Inflammatory macrophage treated with lipopolysaccharide for 4 hours (primary cell): Measurements from ENCODE around the gene PRSS21.
A peak's percentile ranks its signal among the peaks of the same experiment; 100 is the strongest.

Experiments used
- DNase-seq: peaks from one replicate; pipeline ENCODE4 v3.0.0-alpha.2; 2020

The PRSS21 gene

DNA sequence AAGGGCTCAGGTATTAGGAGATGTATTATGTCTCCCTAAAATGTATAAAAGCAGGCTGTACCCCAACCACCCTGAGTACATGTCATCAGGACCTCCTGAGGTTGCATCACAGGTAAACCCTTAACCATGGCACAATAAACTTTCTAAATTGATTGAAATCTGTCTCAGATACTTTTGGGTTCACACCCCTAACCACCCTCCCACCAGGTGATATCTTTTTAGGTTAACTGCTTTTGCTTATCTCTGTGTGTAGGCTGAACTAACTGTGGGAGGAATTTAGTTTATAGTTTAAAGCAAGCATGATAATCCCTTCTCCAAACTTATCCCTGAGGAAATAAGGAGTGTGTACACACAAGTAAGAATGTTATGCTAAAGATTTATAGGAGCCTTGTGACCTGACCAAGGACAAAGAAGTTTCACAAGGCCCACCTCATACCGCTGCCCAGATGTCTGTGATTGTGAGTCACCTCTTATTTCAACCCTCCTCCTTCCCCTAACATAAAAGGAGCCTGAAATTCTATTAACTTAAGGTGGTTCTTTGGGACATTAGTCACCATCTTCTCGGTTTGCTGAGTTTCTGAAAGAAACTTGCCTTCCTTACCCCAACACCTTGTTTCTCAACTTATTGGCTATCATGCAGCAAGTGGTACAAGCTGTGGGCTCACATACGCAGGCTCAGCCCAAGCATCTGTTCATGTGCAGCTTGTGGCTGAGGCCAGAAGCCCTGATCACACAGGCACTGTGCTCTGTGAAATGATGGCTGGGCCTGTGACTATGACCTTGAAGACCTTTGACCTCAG, 29.7 kb downstream of the PRSS21 start:
- peak; percentile 45 for DNase-seq

- DNase-seq: peak; percentile 53
These were observed 32.1 kb downstream of the PRSS21 start for GRCh38 chr16:2848933-2849725.

GRCh38 chr16:2852003-2852730, 35.1 kb downstream of the PRSS21 start:
- no peak for DNase-seq

- no peak for DNase-seq
These were observed 35.9 kb downstream of the PRSS21 start for GRCh38 chr16:2852731-2853507.

DNA sequence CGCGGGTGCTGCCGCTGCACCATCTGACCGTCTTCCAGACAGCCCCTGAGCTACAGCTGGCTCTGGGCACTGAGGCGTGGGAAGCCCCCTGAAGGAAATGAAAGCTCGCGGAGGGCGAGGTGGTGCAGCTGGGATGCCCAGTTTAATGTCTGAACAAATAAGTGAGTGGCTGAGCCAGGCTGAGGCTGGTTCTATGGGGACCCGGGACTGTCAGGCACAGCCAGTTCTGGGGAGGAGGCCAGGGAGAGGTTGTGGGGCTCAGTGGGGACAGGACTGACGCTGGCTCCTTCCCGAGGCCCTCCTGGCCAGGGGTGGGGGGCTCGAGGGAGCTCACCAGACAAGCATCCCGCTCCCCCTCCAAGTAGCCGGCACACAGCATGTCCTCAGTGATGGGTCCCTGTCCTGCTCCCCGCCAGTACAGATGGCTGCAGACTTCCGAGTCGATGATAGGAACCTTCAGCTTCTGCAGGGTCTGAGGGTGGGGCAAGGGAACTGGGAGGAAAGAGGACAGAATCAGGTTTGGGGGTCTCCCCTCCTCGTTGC, 36.6 kb downstream of the PRSS21 start:
- no peak for DNase-seq

GRCh38 chr16:2854700-2855309, 37.8 kb downstream of the PRSS21 start:
- DNase-seq: peak; percentile 38

DNA sequence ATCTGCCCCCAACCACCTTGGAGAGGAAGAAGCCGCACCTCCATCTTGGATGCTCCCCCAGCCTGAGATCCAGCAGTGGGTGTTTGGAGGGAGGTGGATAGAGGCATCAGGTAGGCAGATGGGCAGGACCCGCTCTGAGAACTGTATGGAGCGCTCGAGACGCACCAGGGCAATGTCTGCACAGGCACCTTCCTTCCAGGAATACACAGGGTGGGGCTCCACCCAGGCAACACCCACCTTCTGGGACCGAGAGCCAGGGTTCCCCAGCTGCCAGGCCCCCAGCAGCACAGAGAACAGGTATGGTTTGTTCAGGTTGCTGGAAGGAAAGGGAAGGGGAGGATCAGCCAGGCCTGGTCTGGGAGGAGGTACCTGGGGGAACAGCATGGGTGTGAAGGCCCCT, 38.5 kb downstream of the PRSS21 start:
- no peak for DNase-seq

DNA sequence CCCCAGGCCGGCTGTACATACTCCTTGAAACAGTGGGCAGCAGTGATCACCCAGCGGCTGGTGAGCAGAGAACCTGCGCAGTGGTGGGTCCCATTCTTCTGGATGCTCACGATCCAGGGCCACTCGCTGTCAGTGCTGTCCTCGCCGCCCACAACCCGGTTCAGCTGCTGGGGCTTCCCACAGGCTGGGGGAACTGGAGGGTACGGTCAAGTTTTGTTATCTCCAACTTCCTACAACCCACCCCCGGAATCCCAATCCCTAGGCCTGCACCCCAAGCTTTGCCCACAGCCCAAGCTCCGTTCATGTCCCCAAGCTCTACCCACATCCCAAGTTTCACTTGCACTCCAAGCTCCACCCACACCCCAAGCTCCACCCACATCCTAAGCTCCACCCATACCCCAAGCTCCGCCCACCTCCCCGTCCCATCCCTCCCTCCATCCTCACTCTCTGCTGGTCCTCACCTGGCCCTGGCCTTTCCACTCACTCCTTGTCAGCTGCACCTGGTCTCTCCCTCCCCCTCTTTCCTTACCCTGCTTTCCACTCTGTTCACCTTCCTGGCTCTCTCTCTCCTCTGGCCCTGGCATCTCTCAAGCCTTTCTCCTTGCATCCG, 39.1 kb downstream of the PRSS21 start:
- DNase-seq: peak; percentile 53

DNA sequence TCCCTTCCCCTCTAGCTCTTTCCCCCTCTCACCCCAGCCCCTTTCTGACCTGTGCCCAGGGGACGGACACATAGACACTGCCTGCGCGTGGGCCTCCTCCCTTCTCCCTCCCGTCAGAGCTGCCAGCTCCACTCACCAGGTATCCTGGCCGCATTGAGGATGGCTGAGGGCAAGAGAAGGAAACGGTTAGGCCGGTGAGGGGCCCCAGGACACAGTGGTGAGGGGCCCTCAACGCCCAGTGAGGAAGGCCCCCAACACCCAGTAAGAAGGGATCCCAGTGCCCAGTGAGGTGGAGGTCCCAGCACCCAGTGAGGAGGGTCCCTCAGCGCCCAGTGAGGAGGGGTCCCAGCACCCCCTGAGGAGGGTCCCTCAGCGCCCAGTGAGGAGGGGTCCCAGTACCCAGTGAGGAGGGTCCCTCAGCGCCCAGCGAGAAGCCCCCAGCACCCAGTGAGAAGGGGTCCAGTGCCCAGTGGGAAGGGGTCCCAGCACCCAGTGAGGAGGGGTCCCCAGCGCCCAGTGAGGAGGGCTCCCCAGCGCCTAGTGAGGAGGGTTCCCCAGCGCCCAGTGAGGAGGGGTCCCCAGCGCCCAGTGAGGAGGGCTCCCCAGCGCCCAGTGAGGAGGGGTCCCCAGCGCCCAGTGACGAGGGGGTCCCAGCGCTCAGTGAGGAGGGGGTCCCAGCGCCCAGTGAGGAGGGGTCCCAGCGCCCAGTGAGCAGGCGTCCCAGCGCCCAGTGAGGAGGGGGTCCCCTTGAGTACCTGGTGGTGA, 39.8 kb downstream of the PRSS21 start:
- no peak for DNase-seq

DNA sequence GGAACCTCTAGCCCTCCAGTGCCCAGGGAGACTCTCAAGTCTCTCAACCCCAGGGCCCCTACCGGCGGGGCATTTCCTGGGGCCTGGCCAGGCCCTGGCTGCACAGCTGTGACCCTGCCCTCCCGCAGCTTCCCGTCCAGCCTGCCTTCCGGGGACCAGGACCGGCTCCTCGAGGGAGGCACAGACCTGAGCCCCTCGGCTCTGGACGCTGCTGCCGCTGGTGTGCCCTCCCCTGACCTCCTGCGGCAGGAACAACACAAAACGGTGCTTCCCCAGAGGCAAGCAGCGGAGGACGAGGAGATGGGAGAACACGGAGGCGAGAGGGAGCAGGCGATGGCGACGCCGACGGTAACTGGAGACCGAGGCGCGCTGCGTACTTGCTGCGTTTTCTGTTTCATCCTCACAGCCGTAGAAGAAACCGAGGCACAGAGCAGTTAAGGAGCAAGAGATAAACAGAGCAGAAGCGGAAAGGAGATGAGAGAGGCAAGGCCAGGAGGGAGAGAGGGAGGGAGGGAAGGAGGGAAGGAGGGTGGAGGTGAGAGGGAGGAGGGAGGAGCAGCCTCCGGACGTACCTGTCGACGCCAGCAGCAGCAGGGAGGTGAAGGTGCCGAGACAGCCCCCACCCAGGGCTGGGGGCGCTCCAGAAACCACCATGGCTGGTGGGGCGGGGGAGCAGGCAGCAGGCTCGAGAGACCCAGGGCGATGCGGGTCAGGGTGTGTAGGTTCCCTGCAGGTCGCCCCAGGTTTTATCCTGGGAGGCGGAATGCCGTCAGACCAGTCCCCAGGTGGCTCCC, 40.6 kb downstream of the PRSS21 start, which contains the start of gene PRSS22:
Gene PRSS22 (minus strand): TSS at position 720 of the 794 bp plus-strand sequence. CDS start 66 bp downstream, at position 654.
- no peak for DNase-seq

DNA sequence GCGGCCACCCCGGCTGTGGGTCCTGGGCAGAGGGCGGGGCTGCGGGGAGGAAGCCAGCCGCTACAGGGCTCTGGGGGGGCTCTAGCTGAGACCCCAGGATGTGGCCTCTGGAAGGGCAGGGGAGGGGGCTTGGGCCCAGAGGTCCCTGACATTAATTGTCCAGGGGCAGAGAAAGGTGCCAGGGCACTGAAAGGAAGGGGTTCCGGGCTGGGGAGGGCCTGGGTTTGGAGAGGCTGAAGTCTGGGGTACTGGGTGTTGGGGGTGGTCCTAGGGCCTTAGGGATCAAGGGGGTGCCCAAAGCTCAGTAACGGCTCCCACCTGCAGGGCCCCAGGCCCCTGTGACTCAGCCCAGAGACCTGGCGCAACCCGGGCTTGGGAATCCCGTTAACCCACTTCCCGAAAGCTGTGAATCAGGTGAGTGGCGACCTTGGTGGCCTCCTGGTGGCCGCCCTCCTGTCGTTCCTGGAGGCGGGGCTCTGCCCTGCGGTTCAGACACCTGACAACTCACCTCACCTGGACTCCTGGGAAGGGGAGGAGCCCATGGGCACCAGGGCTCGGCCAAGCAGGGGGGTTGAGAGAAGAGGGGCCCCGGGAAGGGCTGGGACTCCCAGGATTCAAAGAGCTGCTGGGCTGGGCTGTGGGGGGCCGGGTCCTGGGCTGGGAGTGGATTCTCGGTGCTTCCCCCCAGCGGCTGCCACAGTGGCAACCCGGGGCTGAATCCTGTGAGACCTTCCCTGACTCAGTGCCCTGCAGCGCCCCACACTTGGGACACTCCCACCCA, 41.4 kb downstream of the PRSS21 start:
- DNase-seq: no peak

DNA sequence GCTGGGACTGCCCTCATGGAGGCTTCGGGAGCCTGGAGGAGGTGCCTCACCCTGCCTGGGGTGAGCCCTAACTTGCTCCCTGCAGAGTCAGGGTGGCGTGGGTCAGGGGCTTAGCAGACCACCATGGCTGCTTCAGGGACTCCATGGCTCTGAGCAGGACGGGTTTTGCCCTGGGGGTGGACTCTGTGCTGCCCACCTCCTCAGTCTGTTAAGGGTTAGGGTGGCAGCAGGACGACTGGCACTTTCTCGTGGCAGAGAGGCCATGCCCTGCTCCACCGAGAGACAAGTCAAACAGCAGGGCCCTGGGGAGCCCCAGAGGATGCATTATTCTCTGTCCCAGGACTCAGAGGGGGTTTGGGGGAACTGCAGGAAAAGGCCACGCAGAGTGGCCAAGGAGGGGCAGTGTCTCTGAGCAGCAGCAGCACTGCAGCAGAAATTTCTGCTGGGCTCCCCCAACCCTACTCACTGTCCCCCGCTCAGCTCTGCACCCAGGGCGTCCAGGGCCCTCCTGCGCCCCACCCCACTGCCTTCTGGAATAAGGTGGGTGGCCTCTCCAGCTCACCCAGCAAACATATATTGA, 42.7 kb downstream of the PRSS21 start:
- no peak for DNase-seq

GRCh38 chr16:2860826-2861567, 44.0 kb downstream of the PRSS21 start:
- peak; percentile 56 for DNase-seq

- peak; percentile 22 for DNase-seq
These were observed 48.6 kb downstream of the PRSS21 start for GRCh38 chr16:2865651-2866050.

DNA sequence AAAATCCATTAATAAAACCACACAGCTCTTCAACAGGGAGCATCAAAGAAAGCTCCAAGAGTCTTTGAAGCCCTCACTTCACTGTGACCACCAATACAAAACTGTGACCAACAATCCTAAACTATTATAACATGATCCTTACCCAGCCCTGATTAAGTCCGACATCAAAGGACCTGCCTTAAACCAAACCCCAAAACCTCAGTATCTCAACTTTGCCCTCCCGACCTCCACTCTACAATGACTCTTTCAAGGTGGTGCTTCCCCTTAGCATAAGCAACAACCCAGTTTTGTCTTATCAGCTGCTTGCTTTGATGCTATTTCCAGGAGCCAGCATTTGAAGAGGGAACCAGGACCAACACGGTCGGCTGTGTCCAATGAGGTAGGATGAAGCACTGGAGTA, 49.4 kb downstream of the PRSS21 start:
- no peak for DNase-seq

DNA sequence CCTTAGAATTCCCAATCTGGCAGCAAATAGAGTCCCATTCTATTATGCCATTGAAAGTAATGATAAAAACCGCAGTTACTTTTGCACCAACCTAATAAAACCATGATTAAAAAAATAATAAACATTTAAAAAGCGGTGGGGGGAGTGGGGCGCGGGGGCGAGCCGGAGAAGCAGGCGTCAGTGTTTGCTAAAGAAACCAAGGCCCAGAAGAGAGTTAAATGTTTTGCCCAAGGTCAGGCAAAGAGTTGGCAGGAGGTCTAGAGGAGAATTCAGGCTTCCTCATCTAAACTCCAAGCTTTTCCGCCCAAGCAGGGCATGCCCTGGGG, 50.6 kb downstream of the PRSS21 start:
- DNase-seq: no peak

DNA sequence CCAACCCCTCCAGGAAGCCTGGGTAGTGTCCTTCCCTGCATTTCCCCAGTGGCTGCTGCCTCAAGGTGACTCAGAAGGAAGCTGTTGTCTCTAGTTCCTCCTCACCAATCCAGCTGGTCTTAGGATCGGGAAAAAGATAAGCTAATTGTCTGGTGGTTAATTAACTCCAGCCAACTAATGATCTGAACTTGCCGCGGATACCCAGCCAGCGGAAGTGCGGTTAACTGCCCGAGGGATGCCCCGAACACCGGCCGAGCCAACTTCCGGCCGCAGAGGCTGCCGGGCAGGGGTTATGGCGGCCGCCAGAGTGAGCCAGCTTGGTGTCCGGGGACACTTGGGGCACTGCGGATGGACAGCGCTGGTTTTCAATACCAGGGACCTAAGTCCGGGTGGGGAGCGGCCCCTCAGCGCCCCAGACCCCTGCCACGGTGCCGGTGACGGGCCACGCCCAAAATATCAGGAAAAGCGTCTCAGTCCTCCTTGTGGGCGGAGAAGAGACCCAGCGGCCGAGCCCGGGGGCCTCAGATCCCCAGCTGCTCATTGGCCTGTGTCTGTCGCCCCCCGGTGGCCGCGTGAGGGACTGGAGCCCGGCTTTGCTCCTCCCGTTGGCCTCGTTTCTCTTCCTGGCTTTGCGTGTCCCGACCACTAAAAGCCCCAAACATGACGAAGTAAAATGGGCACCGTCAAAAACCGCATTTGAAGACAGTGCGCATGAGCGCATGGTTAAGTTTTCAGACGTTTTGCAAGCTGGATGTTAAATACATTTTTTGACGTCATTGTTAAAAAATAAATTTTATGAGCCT, 51.2 kb downstream of the PRSS21 start:
- peak; percentile 93 for DNase-seq
